Endothelial cell of umbilical vein (primary cell): ENCODE data around the gene STPG4.

Source experiments
- FOS ChIP-seq: IDR thresholded peaks from 2 replicates; pipeline ENCODE4 v1.6.1; 2011; ENCODE audit warnings: mild to moderate bottlenecking, low read length, moderate library complexity, borderline replicate concordance; ENCODE audit not compliant: insufficient read depth
- POLR2A ChIP-seq: IDR thresholded peaks from 2 replicates; pipeline ENCODE4 v1.6.1; 2012; ENCODE audit warnings: low read depth, mild to moderate bottlenecking, control low read depth, low read length
- POLR2AphosphoS5 ChIP-seq: IDR thresholded peaks from 2 replicates; pipeline ENCODE4 v1.6.1; 2012; ENCODE audit warnings: low read depth, mild to moderate bottlenecking, control low read depth, low read length, moderate library complexity; ENCODE audit not compliant: insufficient read depth
- TF ChIP-seq, protein P1 (sequence below), 2 donors: IDR thresholded peaks; 1 replicate in 1 of 2; 2 replicates in 1 of 2; pipeline ENCODE4 v1.5.1; 2011; ENCODE audit warnings: low read length in 2 of 2, mild to moderate bottlenecking in 2 of 2, moderate library complexity in 2 of 2, control low read depth in 1 of 2, inconsistent platforms in 1 of 2, low read depth in 1 of 2; ENCODE audit not compliant: insufficient read depth in 1 of 2; ENCODE audit errors: extremely low read depth in 1 of 2
- TF ChIP-seq, protein P2 (sequence below): IDR thresholded peaks from 2 replicates; pipeline ENCODE4 v1.6.1; 2011; ENCODE audit not compliant: insufficient read depth, insufficient read length

GRCh38 chr2:47147021-47147420, 8.1 kb downstream of the STPG4 start:
- TF ChIP-seq, protein P1, sequence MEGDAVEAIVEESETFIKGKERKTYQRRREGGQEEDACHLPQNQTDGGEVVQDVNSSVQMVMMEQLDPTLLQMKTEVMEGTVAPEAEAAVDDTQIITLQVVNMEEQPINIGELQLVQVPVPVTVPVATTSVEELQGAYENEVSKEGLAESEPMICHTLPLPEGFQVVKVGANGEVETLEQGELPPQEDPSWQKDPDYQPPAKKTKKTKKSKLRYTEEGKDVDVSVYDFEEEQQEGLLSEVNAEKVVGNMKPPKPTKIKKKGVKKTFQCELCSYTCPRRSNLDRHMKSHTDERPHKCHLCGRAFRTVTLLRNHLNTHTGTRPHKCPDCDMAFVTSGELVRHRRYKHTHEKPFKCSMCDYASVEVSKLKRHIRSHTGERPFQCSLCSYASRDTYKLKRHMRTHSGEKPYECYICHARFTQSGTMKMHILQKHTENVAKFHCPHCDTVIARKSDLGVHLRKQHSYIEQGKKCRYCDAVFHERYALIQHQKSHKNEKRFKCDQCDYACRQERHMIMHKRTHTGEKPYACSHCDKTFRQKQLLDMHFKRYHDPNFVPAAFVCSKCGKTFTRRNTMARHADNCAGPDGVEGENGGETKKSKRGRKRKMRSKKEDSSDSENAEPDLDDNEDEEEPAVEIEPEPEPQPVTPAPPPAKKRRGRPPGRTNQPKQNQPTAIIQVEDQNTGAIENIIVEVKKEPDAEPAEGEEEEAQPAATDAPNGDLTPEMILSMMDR (IDR thresholded peaks at IDR 0.05; ENCODE audit: extremely low read depth in 1 of 2, insufficient read depth in 1 of 2, low read depth in 1 of 2, low read length in 2 of 2) = no peak
- TF ChIP-seq POLR2AphosphoS5 (no peak), FOS (no peak), POLR2A (no peak)
- TF ChIP-seq, protein P2, sequence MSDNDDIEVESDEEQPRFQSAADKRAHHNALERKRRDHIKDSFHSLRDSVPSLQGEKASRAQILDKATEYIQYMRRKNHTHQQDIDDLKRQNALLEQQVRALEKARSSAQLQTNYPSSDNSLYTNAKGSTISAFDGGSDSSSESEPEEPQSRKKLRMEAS = no peak
